Measurements from ENCODE around the gene PPP3CA. TPM values are rescaled to one million over a fixed set of nuclear protein-coding genes. Genes with fewer than 3 reads are reported as not detected.

Gene PPP3CA
- total RNA-seq, 1 experiment from 2014 or later, result 129 TPM

- Histone ChIP-seq H3K36me3 (ENCODE audit: insufficient read depth, low read length, poor library complexity, severe bottlenecking) (peaks cover 9% of the 10 kb centered on the region), H3K4me1 (ENCODE audit: insufficient read depth, low read length, poor library complexity, severe bottlenecking) (peaks cover 11% of the 10 kb centered on the region), H3K4me3 (ENCODE audit: low read depth, low read length, poor library complexity, severe bottlenecking) (no peak overlapping the region), H3K27me3 (replicated peaks; ENCODE audit: insufficient read depth, low read depth, low read length, poor library complexity) (no peaks in the 10 kb centered on the region), H3K9me3 (ENCODE audit: low read depth, low read length, poor library complexity, severe bottlenecking) (peaks cover 9% of the 10 kb centered on the region), H3K27ac (ENCODE audit: low read depth, low read length, poor library complexity, severe bottlenecking) (no peak overlapping the region)
- ChIA-PET CTCF (no interaction called here), POLR2A (ENCODE audit: low non-redundant PET) (no interaction called here)
- intact Hi-C loops (cut with micrococcal nuclease; ENCODE audit: unreplicated experiment), result loop anchor here (5.0 kb wide), 1 partner anchor 159 kb away; no protein-coding TSS in a partner anchor
- no peak for DNase-seq (ENCODE audit: low spot score)
- no TSS peak for BruUV-seq (replicated peaks)
- no peak for TF ChIP-seq CTCF (conservative IDR thresholded peaks at IDR 0.05; ENCODE audit: low read depth, low read length)
- TF ChIP-seq EZH2 (IDR thresholded peaks at IDR 0.05; ENCODE audit: borderline replicate concordance, low read depth, low read length, poor library complexity, severe bottlenecking), result no peak
These were observed 168.6 kb downstream of the PPP3CA start for GRCh38 chr4:101178731-101179130.

DNA sequence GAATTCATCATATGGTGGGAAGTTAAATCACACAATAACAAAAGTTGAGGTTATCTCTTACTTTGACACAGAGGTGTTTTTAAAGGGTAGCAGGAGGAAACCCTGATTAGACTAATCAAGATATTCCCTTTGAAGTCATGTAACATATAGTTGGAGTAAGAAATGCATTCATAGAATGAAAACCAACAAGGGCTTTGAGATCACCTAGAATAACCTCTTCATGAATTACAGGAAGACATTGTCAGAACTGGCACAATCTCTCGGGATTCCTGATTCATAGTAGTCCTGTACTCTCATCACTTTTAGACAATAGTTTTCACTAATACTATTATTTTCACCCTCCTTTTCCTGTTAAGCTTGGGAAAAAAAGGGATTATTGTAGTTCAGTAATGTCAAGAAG, 170.2 kb downstream of the PPP3CA start:
- BruUV-seq (replicated peaks), result no TSS peak
- no peaks in the 10 kb centered on the region for H3K36me3 ChIP-seq (ENCODE audit: insufficient read depth, low read length, poor library complexity, severe bottlenecking)
- no peaks in the 10 kb centered on the region for H3K9me3 ChIP-seq (ENCODE audit: low read depth, low read length, poor library complexity, severe bottlenecking)
- intact Hi-C loops (cut with micrococcal nuclease; ENCODE audit: unreplicated experiment), result loop anchor here (5.0 kb wide), 1 partner anchor 160 kb away; no protein-coding TSS in a partner anchor
- no peaks in the 10 kb centered on the region for H3K27me3 ChIP-seq (replicated peaks; ENCODE audit: insufficient read depth, low read depth, low read length, poor library complexity)
- TF ChIP-seq CTCF (conservative IDR thresholded peaks at IDR 0.05; ENCODE audit: low read depth, low read length) (no peak), EZH2 (IDR thresholded peaks at IDR 0.05; ENCODE audit: borderline replicate concordance, low read depth, low read length, poor library complexity, severe bottlenecking) (no peak)
- ChIA-PET POLR2A (ENCODE audit: low non-redundant PET) (no interaction called here), CTCF (no interaction called here)
- no peak overlapping the region for H3K4me3 ChIP-seq (ENCODE audit: low read depth, low read length, poor library complexity, severe bottlenecking)
- no peak overlapping the region for H3K27ac ChIP-seq (ENCODE audit: low read depth, low read length, poor library complexity, severe bottlenecking)
- H3K4me1 ChIP-seq (ENCODE audit: insufficient read depth, low read length, poor library complexity, severe bottlenecking), result peaks cover 25% of the 10 kb centered on the region
- DNase-seq (ENCODE audit: low spot score), result no peak

- no peaks in the 10 kb centered on the region for H3K36me3 ChIP-seq (ENCODE audit: insufficient read depth, low read length, poor library complexity, severe bottlenecking)
- intact Hi-C loops (cut with micrococcal nuclease; ENCODE audit: unreplicated experiment), result loop anchor here (5.0 kb wide), 1 partner anchor 161 kb away; no protein-coding TSS in a partner anchor
- DNase-seq (ENCODE audit: low spot score), result no peak
- peaks cover 36% of the 10 kb centered on the region for H3K4me1 ChIP-seq (ENCODE audit: insufficient read depth, low read length, poor library complexity, severe bottlenecking)
- H3K4me3 ChIP-seq (ENCODE audit: low read depth, low read length, poor library complexity, severe bottlenecking), result no peak overlapping the region
- H3K9me3 ChIP-seq (ENCODE audit: low read depth, low read length, poor library complexity, severe bottlenecking), result no peaks in the 10 kb centered on the region
- no peak overlapping the region for H3K27ac ChIP-seq (ENCODE audit: low read depth, low read length, poor library complexity, severe bottlenecking)
- POLR2A ChIA-PET (ENCODE audit: low non-redundant PET), result no interaction called here
- CTCF ChIA-PET, result no interaction called here
- BruUV-seq (replicated peaks), result no TSS peak
- no peak for TF ChIP-seq CTCF (conservative IDR thresholded peaks at IDR 0.05; ENCODE audit: low read depth, low read length)
- TF ChIP-seq EZH2 (IDR thresholded peaks at IDR 0.05; ENCODE audit: borderline replicate concordance, low read depth, low read length, poor library complexity, severe bottlenecking), result no peak
- no peaks in the 10 kb centered on the region for H3K27me3 ChIP-seq (replicated peaks; ENCODE audit: insufficient read depth, low read depth, low read length, poor library complexity)
These were observed 171.2 kb downstream of the PPP3CA start for GRCh38 chr4:101175896-101176676.

All from A673 (cell line).